Measurements from ENCODE around the gene MED14.

Gene MED14

DNA sequence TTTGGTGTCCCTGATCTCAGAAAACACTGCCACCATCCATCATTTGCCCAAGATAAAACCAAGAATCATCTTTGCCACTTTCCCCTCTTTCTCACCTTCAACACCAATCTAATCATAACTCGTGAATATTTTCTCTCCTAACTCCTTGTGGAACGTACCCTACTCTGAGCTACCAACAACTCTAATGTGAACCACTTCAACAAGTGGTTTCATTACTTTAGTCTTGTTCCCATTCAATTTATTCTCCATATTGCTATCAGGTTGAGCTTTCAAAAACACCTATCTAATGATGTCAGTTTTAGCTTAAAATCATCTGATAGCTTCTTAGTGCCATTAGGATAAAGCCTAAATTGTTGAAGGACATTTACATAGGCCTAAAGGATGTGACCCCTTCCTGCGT lies 48.2 kb downstream of the MED14 start:
- TF ChIP-seq EP300 (IDR thresholded peaks at IDR 0.05; ENCODE audit: borderline replicate concordance): no peak
- no peak for TF ChIP-seq TAF1 (IDR thresholded peaks at IDR 0.05; ENCODE audit: low read depth)
- no peak for TF ChIP-seq FOXM1 (IDR thresholded peaks at IDR 0.05; ENCODE audit: borderline replicate concordance, low read depth)
- no peak for TF ChIP-seq ZBTB7A (IDR thresholded peaks at IDR 0.05; ENCODE audit: low read depth)
- TF ChIP-seq CEBPB (IDR thresholded peaks at IDR 0.05): no peak
- TF ChIP-seq CREB1 (IDR thresholded peaks at IDR 0.05; ENCODE audit: low read depth): no peak
- no peak for TF ChIP-seq EGR1 (IDR thresholded peaks at IDR 0.05)
- TF ChIP-seq, protein P1, sequence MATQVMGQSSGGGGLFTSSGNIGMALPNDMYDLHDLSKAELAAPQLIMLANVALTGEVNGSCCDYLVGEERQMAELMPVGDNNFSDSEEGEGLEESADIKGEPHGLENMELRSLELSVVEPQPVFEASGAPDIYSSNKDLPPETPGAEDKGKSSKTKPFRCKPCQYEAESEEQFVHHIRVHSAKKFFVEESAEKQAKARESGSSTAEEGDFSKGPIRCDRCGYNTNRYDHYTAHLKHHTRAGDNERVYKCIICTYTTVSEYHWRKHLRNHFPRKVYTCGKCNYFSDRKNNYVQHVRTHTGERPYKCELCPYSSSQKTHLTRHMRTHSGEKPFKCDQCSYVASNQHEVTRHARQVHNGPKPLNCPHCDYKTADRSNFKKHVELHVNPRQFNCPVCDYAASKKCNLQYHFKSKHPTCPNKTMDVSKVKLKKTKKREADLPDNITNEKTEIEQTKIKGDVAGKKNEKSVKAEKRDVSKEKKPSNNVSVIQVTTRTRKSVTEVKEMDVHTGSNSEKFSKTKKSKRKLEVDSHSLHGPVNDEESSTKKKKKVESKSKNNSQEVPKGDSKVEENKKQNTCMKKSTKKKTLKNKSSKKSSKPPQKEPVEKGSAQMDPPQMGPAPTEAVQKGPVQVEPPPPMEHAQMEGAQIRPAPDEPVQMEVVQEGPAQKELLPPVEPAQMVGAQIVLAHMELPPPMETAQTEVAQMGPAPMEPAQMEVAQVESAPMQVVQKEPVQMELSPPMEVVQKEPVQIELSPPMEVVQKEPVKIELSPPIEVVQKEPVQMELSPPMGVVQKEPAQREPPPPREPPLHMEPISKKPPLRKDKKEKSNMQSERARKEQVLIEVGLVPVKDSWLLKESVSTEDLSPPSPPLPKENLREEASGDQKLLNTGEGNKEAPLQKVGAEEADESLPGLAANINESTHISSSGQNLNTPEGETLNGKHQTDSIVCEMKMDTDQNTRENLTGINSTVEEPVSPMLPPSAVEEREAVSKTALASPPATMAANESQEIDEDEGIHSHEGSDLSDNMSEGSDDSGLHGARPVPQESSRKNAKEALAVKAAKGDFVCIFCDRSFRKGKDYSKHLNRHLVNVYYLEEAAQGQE (IDR thresholded peaks at IDR 0.05; ENCODE audit: low read depth): no peak
- no peak for TF ChIP-seq YY1 (IDR thresholded peaks at IDR 0.05; ENCODE audit: low read depth)
- no peak for TF ChIP-seq TCF12 (IDR thresholded peaks at IDR 0.05; ENCODE audit: low read depth)
- TF ChIP-seq, protein P2, sequence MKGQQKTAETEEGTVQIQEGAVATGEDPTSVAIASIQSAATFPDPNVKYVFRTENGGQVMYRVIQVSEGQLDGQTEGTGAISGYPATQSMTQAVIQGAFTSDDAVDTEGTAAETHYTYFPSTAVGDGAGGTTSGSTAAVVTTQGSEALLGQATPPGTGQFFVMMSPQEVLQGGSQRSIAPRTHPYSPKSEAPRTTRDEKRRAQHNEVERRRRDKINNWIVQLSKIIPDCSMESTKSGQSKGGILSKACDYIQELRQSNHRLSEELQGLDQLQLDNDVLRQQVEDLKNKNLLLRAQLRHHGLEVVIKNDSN (IDR thresholded peaks at IDR 0.05): no peak
- TF ChIP-seq RAD21 (IDR thresholded peaks at IDR 0.05; ENCODE audit: low read depth): no peak
- no peak for TF ChIP-seq TEAD4 (IDR thresholded peaks at IDR 0.05)
- TF ChIP-seq NFIC (IDR thresholded peaks at IDR 0.05): no peak
- TF ChIP-seq, protein P3, sequence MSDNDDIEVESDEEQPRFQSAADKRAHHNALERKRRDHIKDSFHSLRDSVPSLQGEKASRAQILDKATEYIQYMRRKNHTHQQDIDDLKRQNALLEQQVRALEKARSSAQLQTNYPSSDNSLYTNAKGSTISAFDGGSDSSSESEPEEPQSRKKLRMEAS (IDR thresholded peaks at IDR 0.05): no peak

- no peak for TF ChIP-seq EGR1 (IDR thresholded peaks at IDR 0.05)
- no peak for TF ChIP-seq TEAD4 (IDR thresholded peaks at IDR 0.05)
- no peak for TF ChIP-seq CREB1 (IDR thresholded peaks at IDR 0.05; ENCODE audit: low read depth)
- TF ChIP-seq YY1 (IDR thresholded peaks at IDR 0.05; ENCODE audit: low read depth): no peak
- no peak for TF ChIP-seq FOXM1 (IDR thresholded peaks at IDR 0.05; ENCODE audit: borderline replicate concordance, low read depth)
- TF ChIP-seq, protein P3 (IDR thresholded peaks at IDR 0.05): no peak
- TF ChIP-seq RAD21 (IDR thresholded peaks at IDR 0.05; ENCODE audit: low read depth): no peak
- TF ChIP-seq CEBPB (IDR thresholded peaks at IDR 0.05): no peak
- TF ChIP-seq, protein P2 (IDR thresholded peaks at IDR 0.05): no peak
- TF ChIP-seq TAF1 (IDR thresholded peaks at IDR 0.05; ENCODE audit: low read depth): no peak
- TF ChIP-seq, protein P1 (IDR thresholded peaks at IDR 0.05; ENCODE audit: low read depth): no peak
- no peak for TF ChIP-seq TCF12 (IDR thresholded peaks at IDR 0.05; ENCODE audit: low read depth)
Observed at GRCh38 chrX:40685362-40685918, 49.9 kb downstream of the MED14 start.

DNA sequence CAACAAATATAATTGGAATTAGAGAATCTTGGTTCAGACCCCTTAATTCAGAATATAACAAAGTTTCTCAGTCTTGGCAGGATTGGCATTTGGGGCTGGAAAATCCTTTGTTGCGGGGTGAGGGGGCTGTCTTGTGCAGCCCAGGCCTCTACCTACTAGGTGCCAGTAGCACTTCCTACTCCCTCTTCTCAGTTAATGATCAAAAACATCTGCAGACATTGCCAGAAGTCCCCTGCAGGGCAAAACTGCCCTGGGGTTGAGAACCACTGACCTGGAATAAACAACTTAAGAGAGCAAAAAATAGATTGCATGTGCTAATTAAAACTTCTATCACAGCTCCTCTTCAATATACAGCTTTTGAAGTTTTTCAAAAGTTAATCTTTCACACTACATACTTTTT lies 51.2 kb downstream of the MED14 start:
- TF ChIP-seq EGR1 (IDR thresholded peaks at IDR 0.05): no peak
- TF ChIP-seq YY1 (IDR thresholded peaks at IDR 0.05; ENCODE audit: low read depth): no peak
- TF ChIP-seq, protein P2 (IDR thresholded peaks at IDR 0.05): no peak

- TF ChIP-seq TCF12 (IDR thresholded peaks at IDR 0.05; ENCODE audit: low read depth) (no peak), CREB1 (IDR thresholded peaks at IDR 0.05; ENCODE audit: low read depth) (no peak), YY1 (IDR thresholded peaks at IDR 0.05; ENCODE audit: low read depth) (no peak), EP300 (IDR thresholded peaks at IDR 0.05; ENCODE audit: borderline replicate concordance) (no peak), RAD21 (IDR thresholded peaks at IDR 0.05; ENCODE audit: low read depth) (no peak)
- TF ChIP-seq, protein P3 (IDR thresholded peaks at IDR 0.05): no peak
Observed at GRCh38 chrX:40683245-40683644, 52.1 kb downstream of the MED14 start.

DNA sequence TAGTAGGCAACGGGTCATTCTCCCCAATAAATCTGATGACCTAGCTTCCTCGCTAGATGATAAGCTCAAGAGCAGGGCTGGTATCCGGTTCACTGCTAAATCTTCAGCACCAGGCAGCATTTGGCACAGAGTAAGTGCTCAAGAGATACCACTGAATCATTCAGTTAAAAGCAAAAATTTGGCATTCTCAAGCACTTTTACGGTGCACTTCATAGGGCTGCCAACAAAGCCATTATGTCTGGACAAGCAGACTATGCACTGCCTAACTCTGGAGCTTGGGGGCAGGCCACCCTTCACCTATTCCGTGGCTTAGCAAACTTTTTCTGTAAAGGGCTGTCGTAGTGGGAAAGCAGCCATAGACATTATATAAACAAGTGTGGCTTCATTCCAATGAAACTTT lies 64.2 kb downstream of the MED14 start:
- no peak for TF ChIP-seq YY1 (IDR thresholded peaks at IDR 0.05; ENCODE audit: low read depth)
- TF ChIP-seq, protein P2 (IDR thresholded peaks at IDR 0.05): no peak
- no peak for TF ChIP-seq NFIC (IDR thresholded peaks at IDR 0.05)
- TF ChIP-seq, protein P3 (IDR thresholded peaks at IDR 0.05): no peak
- TF ChIP-seq CEBPB (IDR thresholded peaks at IDR 0.05): no peak
- TF ChIP-seq CREB1 (IDR thresholded peaks at IDR 0.05; ENCODE audit: low read depth): no peak
- no peak for TF ChIP-seq FOXM1 (IDR thresholded peaks at IDR 0.05; ENCODE audit: borderline replicate concordance, low read depth)
- no peak for TF ChIP-seq EP300 (IDR thresholded peaks at IDR 0.05; ENCODE audit: borderline replicate concordance)
- no peak for TF ChIP-seq TEAD4 (IDR thresholded peaks at IDR 0.05)
- TF ChIP-seq, protein P1 (IDR thresholded peaks at IDR 0.05; ENCODE audit: low read depth): no peak
- TF ChIP-seq TCF12 (IDR thresholded peaks at IDR 0.05; ENCODE audit: low read depth): no peak
- no peak for TF ChIP-seq RAD21 (IDR thresholded peaks at IDR 0.05; ENCODE audit: low read depth)
- TF ChIP-seq ZBTB7A (IDR thresholded peaks at IDR 0.05; ENCODE audit: low read depth): no peak
- TF ChIP-seq EGR1 (IDR thresholded peaks at IDR 0.05): no peak
- no peak for TF ChIP-seq TAF1 (IDR thresholded peaks at IDR 0.05; ENCODE audit: low read depth)
